LoVo (cell line): ENCODE measurements around the gene GLRX5.

Experiments
- DNase-seq: peaks from one replicate; pipeline ENCODE4 v3.0.0-alpha.2; 2016; ENCODE audit warnings: low spot score

GLRX5 gene

GRCh38 chr14:95534299-95535225 is at the start of gene GLRX5:
TSS of gene GLRX5 (plus strand) at chr14:95535050. CDS start at chr14:95535090, 40 bp downstream.
- DNase-seq = peak; percentile 99

GRCh38 chr14:95485222-95485819 is 49.5 kb upstream of the GLRX5 start:
- no peak for DNase-seq

DNA sequence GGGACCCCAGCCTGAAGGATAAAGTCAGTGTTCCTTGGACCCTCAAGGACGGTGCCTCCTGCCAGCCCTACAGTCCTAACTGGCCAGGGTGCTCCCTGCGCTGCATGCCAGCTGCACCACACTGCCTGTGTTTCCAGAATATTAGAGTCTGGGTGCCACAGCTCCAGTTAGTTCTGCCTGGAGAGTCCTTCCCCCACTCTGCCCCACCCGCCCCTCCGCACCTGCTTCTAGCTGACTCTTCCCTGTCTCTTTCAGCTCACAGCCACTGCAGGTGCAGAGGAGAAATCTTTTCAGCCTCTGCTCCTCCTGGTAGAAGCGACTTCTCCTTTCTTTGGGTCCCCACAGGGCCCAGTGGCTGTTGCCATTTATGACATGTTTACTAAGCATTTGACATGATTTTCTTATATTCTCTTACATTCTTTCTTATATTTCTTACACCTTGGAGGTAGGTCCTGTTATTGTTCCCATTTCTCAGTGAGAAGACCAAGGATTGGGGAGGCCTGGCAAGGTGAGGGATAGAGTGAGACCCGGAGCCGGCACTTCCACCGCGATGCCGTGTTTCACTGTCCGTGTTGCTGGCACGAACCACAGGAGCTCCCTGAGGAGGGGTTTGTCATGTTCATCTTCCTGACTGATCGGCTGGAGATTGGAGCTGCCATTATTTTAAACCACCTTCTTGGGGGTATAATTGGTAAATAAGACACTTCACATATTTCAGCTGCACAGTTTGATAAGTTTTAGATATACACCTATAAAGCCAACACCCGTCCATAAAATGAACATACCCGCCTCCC is 47.8 kb upstream of the GLRX5 start:
- DNase-seq = no peak

- DNase-seq = no peak
Measured at GRCh38 chr14:95487669-95488084, 47.2 kb upstream of the GLRX5 start.

GRCh38 chr14:95488376-95489213 is 46.3 kb upstream of the GLRX5 start:
- DNase-seq = no peak

DNA sequence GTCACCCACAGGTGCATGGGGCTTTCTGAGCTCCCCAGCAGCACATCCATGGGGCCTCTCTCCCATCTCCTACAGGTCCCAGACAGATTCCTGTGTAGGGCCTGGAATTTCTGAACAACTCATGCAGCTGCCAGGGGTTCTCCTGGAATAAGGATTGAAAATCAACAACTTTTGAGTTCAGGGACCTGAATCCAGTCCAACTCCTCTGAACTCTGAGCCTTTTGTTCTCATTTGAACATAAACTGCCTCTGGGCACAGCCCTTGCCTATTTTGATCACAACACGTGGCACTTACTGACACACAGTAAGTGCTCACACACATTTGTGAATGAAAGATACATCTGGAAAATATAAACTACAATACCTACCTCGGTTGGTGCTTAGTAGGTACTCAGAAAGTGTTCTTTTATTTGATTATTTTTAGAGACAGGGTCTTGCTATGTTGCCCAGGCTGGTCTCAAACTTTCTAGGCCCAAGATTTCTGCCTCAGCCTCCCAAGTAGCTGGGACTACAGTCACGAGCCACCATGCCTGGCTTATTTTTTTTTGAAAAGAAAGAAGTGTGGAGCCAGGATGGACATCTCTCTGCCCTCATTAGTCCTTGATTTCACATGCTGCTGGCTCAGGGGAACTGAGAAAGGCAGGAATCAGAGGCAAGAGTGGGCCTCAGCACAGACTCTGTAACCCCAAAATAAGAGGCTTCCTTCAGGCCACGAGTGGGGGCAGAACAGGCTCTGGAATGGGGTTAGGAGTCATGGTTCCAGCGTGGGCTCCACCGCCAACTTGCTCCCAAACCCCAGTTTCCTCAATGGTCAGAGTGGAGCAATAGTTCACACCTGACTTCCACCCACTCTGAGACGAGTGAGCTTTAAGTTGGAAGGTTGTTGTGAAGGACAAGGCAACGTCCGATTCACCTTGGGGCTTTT is 45.4 kb upstream of the GLRX5 start:
- DNase-seq = no peak

- DNase-seq = no peak
Measured at GRCh38 chr14:95490138-95490509, 44.7 kb upstream of the GLRX5 start.

DNA sequence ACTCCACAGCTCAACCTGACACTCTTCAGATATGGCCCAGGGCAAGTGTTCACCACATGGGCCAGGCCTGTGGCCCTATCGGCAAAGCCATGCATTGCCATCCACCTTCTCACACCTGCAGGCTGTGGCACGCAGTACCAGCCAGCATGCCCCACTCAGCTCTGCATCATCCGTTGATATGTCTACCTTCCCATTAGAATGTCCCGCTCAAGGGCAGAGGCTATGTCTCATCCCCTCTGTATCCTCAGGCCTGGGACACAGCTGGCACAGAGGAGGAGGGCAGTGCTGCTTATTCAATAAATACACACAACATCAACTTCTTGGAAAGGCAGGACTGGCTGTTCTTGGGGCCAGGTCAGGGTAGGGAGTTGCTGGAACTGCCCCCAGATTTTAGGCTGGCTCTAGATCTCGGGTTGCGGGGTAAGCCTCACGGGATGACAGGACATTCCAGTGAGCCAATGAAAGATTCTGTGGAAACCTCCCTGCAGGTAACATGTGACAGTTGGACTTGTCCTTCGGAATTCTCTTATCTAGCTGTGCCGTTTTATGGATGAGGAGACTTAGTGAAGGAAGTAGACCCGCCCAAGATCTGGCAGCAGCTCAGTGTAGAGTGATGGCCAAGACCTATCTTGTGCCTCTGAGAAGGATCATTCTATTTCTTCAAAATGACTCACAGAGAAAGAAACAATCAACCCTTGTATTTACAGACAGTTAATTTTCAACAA is 44.0 kb upstream of the GLRX5 start:
- DNase-seq = peak; percentile 81

GRCh38 chr14:95491936-95492608 is 42.8 kb upstream of the GLRX5 start:
- no peak for DNase-seq

DNA sequence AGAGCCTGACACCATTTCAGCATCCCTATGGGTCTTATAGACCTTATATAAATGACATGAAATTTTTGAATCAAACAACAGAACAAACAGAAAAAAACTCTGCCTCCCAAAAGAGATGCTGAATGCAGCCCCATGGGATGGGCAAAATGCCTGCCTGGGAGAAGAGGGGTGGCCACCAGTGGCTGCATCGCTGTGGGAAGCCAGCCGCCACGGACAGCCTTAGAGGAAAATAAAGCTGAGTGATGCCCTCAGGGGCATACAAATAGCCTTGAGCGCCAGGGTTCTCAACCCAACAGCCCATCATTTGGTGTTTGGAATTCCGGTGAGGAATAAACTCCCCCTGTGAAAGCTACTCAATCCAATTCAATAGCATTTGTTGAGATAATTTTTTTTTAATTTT is 41.3 kb upstream of the GLRX5 start:
- DNase-seq = no peak

DNA sequence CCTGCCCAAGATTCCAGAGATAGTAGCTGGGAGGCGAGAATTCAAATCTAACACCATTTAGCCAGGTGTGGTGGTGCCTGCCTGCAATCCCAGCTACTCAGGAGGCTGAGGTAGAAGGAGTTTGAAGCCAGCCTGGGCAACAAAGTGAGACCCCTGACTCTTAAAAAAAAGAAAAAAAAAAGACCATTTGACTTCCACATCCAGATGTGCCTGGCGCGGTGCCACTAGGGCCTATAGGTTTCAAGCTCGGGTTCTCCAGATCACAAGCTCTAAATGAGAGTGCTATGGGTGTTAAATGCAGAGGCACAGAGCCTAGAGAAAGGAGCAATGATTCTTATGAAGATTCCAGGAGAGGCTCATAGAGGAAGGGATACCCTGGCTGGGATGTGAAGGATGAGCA is 40.9 kb upstream of the GLRX5 start:
- DNase-seq = no peak

DNA sequence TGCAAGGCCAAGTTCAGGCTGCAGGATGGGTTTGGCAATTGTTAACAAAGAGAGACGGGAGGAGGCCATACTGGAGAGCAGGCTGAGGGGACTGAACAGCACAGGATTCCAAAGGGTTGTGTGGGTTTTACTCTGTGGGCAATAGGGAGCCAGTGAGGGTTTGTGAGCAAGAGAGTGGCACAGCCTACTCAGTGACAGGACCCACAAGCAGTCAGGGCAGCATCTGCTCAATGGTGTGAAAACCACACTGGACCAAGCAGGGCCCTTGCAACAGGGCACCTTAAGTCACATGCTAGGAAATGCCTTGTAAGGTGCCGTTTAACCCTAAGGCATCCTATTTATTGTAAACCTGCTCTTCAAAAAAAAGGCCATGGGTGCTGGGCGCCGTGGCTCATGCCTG is 40.4 kb upstream of the GLRX5 start:
- no peak for DNase-seq

DNA sequence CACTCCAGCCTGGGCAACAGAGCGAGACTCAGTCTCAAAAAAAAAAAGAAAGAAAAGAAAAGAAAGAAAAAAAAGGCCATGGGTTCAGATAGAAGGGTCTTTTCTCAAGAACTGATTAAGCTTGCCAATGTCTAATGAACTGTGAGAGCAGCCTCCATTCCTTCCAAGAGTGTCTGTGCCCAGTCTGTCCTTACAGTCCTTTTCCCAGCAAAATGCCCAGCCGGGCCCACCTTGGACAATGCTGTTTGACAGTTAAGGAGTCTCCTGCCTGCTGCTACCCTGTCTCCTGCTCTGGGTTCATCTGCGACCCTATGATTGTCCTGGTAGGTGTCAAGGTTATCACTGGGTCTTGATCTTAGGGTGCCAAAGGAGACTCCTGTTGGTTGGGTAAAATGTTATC is 39.8 kb upstream of the GLRX5 start:
- DNase-seq = no peak

- DNase-seq = no peak
Measured at GRCh38 chr14:95495538-95496025, 39.3 kb upstream of the GLRX5 start.

DNA sequence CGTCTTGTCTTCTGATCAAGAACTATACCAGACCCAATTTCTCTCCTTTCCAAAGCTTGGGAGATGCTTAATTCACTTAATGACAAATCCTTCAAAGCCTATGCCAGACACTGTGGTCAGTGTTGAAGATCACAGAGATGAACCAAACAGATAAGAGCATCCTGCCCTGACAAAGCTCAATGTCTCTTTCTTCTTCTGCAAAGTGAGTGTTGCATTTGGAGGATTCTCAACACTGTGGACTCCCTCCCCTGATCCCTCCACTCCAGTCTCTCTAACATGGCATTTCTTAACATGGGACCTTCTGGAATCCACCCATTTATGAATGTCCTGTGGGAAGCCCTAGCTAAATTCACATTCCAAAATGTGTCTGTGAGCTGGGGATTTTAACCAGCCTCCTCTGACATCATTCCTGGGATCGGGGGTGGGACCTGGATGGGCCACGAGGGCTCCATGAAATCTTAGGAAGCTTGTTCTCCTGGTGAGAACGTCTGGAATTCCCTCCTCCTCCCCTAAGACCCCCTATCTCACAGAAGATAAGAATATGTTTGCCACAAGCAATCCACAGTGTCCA is 38.7 kb upstream of the GLRX5 start:
- DNase-seq = no peak

- no peak for DNase-seq
Measured at GRCh38 chr14:95496690-95497259, 38.1 kb upstream of the GLRX5 start.

- no peak for DNase-seq
Measured at GRCh38 chr14:95497561-95498011, 37.3 kb upstream of the GLRX5 start.

DNA sequence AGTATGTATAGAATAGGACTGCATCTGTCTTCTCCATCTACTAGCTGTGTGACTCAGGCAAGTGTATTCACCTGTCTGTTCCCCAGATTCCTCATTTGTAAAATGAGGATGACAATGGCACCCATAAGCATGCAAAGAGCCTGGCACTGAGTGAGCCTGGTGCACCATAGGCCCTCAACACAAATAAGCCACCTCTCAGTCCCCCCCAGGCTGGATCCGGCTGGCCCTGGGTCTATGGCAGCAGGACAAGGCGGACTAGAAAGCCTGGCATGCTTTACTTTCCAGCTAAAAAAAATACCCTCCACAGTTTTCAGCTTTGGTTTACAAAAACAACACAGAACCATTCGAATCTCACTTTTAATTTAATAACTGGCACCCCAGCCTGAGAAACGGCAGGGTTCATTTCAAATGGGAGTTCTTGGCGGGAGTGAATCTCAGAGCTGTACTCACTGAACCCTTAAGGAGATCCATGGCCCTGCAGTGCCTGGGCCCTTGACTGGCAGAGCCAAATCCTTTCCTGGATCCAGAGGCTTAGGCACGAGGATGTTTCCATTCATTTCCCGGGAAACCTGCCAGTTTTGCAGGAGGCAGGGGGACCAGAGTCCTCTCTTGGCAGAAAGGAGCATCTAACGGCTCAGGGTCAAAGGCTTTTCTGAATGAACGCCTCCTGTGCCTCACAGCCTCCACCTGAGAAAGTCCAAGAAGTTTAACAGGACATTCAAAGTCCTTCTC is 36.1 kb upstream of the GLRX5 start:
- DNase-seq = no peak
